Activated CD4-positive, alpha-beta memory T cell treated with anti-CD3 and anti-CD28 coated beads for 36 hours (primary cell): ENCODE data around the gene CDC42BPG. TPM values are rescaled to one million over a fixed set of nuclear protein-coding genes. Genes with fewer than 3 reads are reported as not detected.

Source experiments
- CTCF ChIA-PET: fragments of 350-600 bp; sonication (Branson Sonifier 250); formaldehyde crosslinking; loops from one replicate; lab custom pipeline; 2021; ENCODE audit warnings: antibody characterized with exemption, inconsistent platforms; lab: Charles Lee
- POLR2A ChIA-PET: fragments of 350-600 bp; sonication (Branson Sonifier 250); formaldehyde crosslinking; loops from one replicate; lab custom pipeline; 2021; ENCODE audit warnings: antibody characterized with exemption; lab: Charles Lee
- DNase-seq: peaks from one replicate; pipeline ENCODE4 v3.0.0-alpha.2; 2020
- H3K27ac Mint-ChIP-seq: one replicate; pipeline ENCODE4 v1.8.0; 2021; ENCODE audit warnings: mixed read lengths
- H3K27me3 Mint-ChIP-seq: one replicate; pipeline ENCODE4 v1.8.0; 2021; ENCODE audit warnings: mixed read lengths
- H3K36me3 Mint-ChIP-seq: one replicate; pipeline ENCODE4 v1.8.0; 2021; ENCODE audit warnings: mixed read lengths
- H3K4me1 Mint-ChIP-seq: one replicate; pipeline ENCODE4 v1.8.0; 2021; ENCODE audit warnings: low read depth, mixed read lengths
- H3K4me3 Mint-ChIP-seq: one replicate; pipeline ENCODE4 v1.8.0; 2021; ENCODE audit warnings: mild to moderate bottlenecking, mixed read lengths
- H3K9me3 Mint-ChIP-seq: one replicate; pipeline ENCODE4 v1.8.0; 2021; ENCODE audit warnings: mixed read lengths
- intact Hi-C: fragments of 100-400 bp; cut with micrococcal nuclease; formaldehyde crosslinking; loops from one replicate; pipeline ENCODE4 v1.15.1; 2023
- total RNA-seq, 2 experiments: library from RNA; stranded (reverse); gene quantifications; one replicate each; pipeline ENCODE4 v1.2.3, GENCODE V29; 2021

Gene CDC42BPG
- total RNA-seq, 2 experiments from 2014 or later, result 0.39 to 0.69 TPM

DNA sequence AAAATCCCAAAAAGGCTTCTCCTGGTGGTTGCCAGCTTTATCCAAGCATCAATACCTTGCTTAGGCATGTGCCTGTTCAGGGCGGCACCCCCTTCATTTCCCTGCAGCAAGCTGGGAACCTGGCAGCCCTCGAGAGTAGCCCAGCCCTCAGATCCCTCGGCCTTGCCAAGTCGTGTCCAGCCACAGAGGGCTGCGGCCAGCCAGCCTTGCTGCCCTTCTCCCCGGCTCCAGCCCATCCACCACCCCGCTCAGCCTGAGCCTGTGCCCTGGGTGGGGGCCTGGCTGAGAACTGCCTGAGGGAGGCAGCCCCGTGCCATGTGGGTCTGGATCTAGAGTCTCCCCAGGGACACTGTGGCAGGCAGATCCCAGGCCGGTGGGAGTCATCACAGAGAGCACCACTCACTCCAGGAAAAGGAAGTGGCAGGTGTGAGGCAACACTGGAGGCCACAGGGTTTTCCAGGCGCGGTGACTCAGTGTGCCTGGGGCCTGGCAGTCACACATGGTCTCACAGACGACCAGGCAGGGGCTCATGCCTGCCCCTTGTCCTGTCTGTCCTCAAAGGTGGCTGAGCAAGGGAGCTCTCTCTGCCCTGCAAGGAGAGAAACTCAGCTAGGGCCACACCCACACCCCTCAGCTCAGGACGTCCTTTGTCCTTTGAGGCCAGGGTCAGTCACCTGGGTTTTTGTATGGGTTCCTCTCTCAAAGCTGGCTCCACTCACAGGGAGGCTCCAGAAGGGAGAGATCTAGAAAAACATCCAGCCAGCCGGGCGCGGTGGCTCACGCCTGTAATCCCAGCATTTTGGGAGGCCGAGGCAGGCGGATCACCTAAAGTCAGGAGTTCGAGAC lies 12.2 kb upstream of the CDC42BPG start:
- DNase-seq, result peak; percentile 91
- H3K27me3 Mint-ChIP-seq, result no peaks in the 10 kb centered on the region
- peaks cover 65% of the 10 kb centered on the region for H3K36me3 Mint-ChIP-seq
- no peaks in the 10 kb centered on the region for H3K9me3 Mint-ChIP-seq
- H3K4me3 Mint-ChIP-seq, result peak overlapping the region; percentile 52
- ChIA-PET POLR2A (interaction anchor here (1.5 to 20.4 kb wide), 4 partner anchors 8 to 31 kb away, joined by 9 to 460 read pairs (median 39); partner anchors contain the start of gene EHD1), CTCF (interaction anchor here (14.8 to 29.1 kb wide), 3 partner anchors 6 to 30 kb away, joined by 328 to 1198 read pairs (median 328); partner anchors contain the start of genes CDC42BPG and EHD1)
- H3K4me1 Mint-ChIP-seq, result peaks cover 94% of the 10 kb centered on the region
- intact Hi-C loops, result loop anchor here (1.0 kb wide), 1 partner anchor 9 kb away; no protein-coding TSS in a partner anchor
- peak overlapping the region; percentile 79 for H3K27ac Mint-ChIP-seq

DNA sequence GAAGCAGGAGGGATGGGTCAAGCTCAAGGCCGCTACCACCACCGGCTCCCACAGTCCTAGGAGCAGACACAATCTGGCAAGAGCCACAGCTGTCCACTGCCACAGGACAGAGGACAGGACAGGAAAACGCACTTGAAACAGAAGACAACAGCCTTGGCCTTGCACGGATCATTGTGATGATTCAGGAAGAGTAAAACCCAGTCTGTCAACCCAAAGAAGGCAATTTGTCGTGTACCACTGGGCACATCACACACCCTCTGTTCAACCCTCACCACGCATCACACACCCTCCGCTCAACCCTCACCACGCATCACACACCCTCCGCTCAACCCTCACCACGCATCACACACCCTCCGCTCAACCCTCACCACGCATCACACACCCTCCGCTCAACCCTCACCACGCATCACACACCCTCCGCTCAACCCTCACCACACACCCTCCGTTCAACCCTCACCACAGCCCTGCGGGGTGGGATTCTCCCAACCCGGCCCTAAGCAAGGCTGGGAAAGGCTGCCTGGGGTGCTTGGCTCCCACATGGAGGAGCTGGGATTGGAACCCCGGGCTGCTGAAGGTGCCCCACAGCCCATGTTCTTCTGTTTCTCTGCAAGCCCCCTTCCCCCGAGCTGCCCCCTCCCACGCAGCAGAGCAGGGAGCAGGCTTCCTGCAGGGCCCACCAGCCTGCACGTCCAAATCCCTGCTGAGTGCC lies 11.3 kb upstream of the CDC42BPG start:
- DNase-seq, result no peak
- H3K4me1 Mint-ChIP-seq, result peaks cover 95% of the 10 kb centered on the region
- ChIA-PET CTCF (interaction anchor here (0.7 to 29.1 kb wide), 4 partner anchors 6 to 185 kb away, joined by 3 to 1198 read pairs (median 328); partner anchors contain the start of genes CDC42BPG, EHD1 and SAC3D1), POLR2A (interaction anchor here (1.5 to 20.4 kb wide), 5 partner anchors 9 to 32 kb away, joined by 9 to 460 read pairs (median 31); partner anchors contain the start of gene EHD1)
- peak overlapping the region; percentile 45 for H3K4me3 Mint-ChIP-seq
- H3K27me3 Mint-ChIP-seq, result no peaks in the 10 kb centered on the region
- intact Hi-C loops, result loop anchor here (1.0 kb wide), 1 partner anchor 10 kb away; no protein-coding TSS in a partner anchor
- H3K27ac Mint-ChIP-seq, result peak overlapping the region; percentile 79
- H3K9me3 Mint-ChIP-seq, result no peaks in the 10 kb centered on the region
- H3K36me3 Mint-ChIP-seq, result peaks cover 63% of the 10 kb centered on the region

DNA sequence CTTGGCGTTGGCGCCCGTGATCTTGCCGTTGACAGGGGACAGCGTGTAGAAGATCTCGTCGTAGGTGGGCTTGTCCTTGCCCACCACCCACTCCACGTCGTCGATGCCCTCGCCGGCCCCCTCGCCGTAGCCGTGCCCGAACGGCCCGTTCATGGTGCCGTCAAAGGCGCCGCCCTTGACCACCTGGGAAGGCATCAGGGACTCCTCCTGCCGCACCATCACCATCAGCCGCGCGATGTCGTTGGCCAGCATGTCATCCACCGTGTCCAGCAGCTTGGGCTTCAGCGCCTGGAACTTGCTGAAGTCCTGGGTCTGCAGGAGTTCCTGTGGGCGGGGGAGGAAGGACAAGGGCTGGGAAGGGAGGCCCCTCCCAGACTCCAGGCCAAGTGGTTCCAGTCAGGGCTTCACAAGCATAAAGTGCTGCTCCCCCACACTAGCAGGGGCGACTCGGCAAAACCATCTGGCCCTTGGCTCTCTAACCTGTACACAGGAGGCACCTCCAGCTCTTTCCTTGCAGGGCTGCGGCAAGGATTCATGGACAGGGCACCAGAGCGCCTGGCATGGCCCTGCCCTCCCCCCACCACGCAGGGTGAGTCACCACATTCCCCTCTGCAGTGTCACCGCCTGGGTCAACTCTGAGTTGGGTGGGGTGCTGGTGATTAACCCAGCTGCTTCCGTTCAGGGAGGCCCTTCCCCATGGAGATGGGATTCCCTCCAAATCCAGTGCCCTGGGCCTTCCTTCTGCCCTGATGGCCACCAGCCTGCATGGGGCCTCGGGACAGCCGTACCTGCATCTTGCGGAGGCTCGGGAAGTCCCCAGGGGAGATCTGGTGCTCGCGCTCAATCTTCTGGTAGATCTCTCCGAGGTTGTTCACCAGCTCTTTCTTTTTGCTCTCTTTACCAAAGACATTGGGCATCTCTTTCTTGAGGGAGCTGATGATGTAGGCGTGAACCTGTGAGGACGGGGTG lies 10.4 kb upstream of the CDC42BPG start:
- peaks cover 88% of the 10 kb centered on the region for H3K4me1 Mint-ChIP-seq
- no peaks in the 10 kb centered on the region for H3K27me3 Mint-ChIP-seq
- peak; percentile 75 for DNase-seq
- H3K36me3 Mint-ChIP-seq, result peaks cover 58% of the 10 kb centered on the region
- no peaks in the 10 kb centered on the region for H3K9me3 Mint-ChIP-seq
- intact Hi-C loops, result loop anchor here (5.0 kb wide), 1 partner anchor 477 kb away; the partner anchor contains the start of gene DPF2
- ChIA-PET POLR2A (interaction anchor here (6.3 to 20.4 kb wide), 3 partner anchors 10 to 24 kb away, joined by 31 to 460 read pairs (median 67); partner anchors contain the start of gene EHD1), CTCF (interaction anchor here (14.8 to 29.1 kb wide), 3 partner anchors 5 to 32 kb away, joined by 328 to 1198 read pairs (median 328); partner anchors contain the start of genes CDC42BPG and EHD1)
- peak overlapping the region; percentile 45 for H3K4me3 Mint-ChIP-seq
- H3K27ac Mint-ChIP-seq, result peak overlapping the region; percentile 79

DNA sequence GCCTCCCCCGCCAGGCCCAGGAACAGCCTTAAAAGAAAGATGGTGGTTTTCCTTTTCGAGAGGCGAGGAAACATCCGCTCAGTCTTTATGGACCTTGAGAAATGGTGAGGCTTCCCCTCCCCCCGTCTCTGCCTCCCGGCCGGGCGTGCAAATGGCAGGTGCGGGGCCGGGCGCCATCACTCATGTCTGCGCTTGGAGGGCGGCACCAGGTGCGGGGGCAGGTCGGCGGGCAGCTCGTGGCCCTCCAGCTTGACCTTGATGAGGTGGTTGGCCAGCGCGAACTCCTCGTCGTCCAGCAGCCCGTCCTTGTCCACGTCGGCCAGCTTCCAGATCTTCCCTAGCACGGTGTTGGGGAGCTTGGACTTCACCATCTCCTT lies 9.7 kb upstream of the CDC42BPG start:
- intact Hi-C loops, result loop anchor here (5.0 kb wide), 1 partner anchor 478 kb away; the partner anchor contains the start of gene DPF2
- Mint-ChIP-seq H3K27ac (peak overlapping the region; percentile 79), H3K36me3 (peaks cover 51% of the 10 kb centered on the region), H3K9me3 (no peaks in the 10 kb centered on the region), H3K4me3 (no peak overlapping the region), H3K27me3 (no peaks in the 10 kb centered on the region), H3K4me1 (peaks cover 88% of the 10 kb centered on the region)
- POLR2A ChIA-PET, result interaction anchor here (6.3 to 20.4 kb wide), 3 partner anchors 11 to 25 kb away, joined by 31 to 460 read pairs (median 67); partner anchors contain the start of gene EHD1
- no peak for DNase-seq
- CTCF ChIA-PET, result interaction anchor here (14.8 to 29.1 kb wide), 3 partner anchors 4 to 32 kb away, joined by 328 to 1198 read pairs (median 328); partner anchors contain the start of genes CDC42BPG and EHD1

DNA sequence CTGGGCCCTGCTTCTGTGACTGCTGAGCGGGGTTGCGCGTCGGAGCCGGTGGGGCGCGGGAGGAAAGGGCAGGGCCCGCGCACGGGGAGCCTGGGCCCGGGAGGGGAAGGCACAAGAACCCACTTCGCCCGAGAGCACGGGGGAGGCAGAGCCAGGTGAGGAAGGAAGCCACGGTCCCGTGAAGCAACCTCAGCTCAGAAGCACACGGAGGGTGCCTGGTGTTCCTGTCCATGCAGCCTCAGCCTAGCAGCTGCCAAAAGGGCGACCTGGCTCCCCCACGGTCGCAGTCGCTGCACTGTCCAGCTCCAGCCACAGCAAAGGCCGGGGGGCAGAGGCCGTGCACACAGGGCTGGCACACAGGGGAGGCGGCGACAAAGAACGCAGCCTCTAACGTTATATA lies 9.3 kb upstream of the CDC42BPG start:
- H3K4me3 Mint-ChIP-seq, result no peak overlapping the region
- H3K4me1 Mint-ChIP-seq, result peaks cover 88% of the 10 kb centered on the region
- peaks cover 47% of the 10 kb centered on the region for H3K36me3 Mint-ChIP-seq
- POLR2A ChIA-PET, result interaction anchor here (6.3 to 20.4 kb wide), 3 partner anchors 11 to 25 kb away, joined by 31 to 460 read pairs (median 67); partner anchors contain the start of gene EHD1
- DNase-seq, result no peak
- H3K27me3 Mint-ChIP-seq, result no peaks in the 10 kb centered on the region
- no peaks in the 10 kb centered on the region for H3K9me3 Mint-ChIP-seq
- intact Hi-C loops, result loop anchor here (5.0 kb wide), 1 partner anchor 479 kb away; the partner anchor contains the start of gene DPF2
- peak overlapping the region; percentile 69 for H3K27ac Mint-ChIP-seq
- CTCF ChIA-PET, result interaction anchor here (1.1 to 29.1 kb wide), 4 partner anchors 4 to 160 kb away, joined by 4 to 1198 read pairs (median 328); partner anchors contain the start of genes ARL2, CDC42BPG and EHD1

DNA sequence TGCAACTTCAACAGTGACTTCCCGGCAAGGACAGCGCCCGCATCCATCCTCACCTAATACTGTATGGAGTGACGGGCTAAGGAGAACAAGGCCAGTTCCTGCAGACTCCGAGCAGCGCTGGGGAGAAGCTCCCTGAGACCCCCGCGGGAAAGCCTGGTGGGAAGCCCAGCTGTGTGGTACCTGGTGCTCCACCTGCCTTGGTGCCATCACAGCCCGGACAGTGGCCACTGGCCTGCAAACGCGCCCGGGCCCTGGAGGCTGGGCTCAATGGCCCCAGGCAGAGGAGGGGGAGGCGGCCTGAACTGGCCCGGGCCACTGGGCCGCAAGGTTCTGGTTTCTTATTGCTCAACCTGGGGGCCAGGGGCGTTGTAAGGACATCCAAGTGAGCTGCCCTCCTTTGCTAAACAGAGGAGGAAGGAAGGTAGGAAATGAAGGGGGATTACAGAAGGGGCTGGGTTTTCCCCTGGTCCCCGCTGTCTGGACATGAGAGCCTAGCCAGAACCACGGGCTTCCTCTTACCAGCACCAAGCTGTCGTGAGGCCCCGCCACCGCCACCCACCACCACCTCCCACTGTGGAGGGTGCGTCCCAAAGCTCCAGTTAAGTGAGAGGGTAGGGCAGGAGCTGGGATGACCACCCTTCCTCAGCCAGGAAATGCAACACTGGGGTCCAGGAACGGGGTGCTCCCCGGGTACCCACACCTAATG lies 8.5 kb upstream of the CDC42BPG start:
- Mint-ChIP-seq H3K27ac (peak overlapping the region; percentile 76), H3K4me3 (no peak overlapping the region), H3K9me3 (no peaks in the 10 kb centered on the region), H3K36me3 (peaks cover 42% of the 10 kb centered on the region), H3K27me3 (no peaks in the 10 kb centered on the region), H3K4me1 (peaks cover 87% of the 10 kb centered on the region)
- ChIA-PET POLR2A (interaction anchor here (1.3 to 20.4 kb wide), 5 partner anchors 9 to 46 kb away, joined by 4 to 460 read pairs (median 31); partner anchors contain the start of gene EHD1), CTCF (interaction anchor here (1.1 to 29.1 kb wide), 4 partner anchors 3 to 161 kb away, joined by 4 to 1198 read pairs (median 328); partner anchors contain the start of genes ARL2, CDC42BPG and EHD1)
- intact Hi-C loops, result loop anchor here (5.0 kb wide), 1 partner anchor 479 kb away; the partner anchor contains the start of gene DPF2
- DNase-seq, result no peak

DNA sequence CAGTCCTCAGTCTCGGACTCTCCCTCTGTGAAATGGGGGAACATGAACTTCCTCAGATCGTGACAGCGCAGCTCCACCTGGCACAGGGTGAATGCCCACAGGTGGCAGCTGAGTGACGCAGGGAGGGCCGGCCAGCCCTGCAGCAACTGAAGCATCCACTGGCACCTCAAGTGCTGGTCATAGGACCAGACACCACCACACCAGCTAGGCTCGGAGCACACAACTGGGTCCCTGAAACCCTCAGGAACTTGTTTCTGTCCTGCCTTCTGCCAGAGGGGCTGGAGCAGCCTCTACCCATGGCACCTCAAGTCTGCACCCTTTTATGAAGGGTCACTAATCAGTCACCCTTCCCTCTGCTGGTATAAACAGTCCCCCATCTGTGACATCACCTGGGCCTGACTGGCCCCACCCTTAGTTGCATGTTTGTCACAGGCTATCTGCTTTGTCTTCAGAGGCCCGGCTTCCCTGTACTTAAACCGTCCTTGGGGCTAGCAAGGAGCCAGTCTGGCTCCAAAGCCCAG lies 7.4 kb upstream of the CDC42BPG start:
- ChIA-PET CTCF (interaction anchor here (1.0 to 29.1 kb wide), 3 partner anchors 10 to 116 kb away, joined by 3 to 1198 read pairs (median 328); partner anchors contain the start of gene EHD1), POLR2A (interaction anchor here (1.8 to 20.4 kb wide), 4 partner anchors 8 to 27 kb away, joined by 9 to 460 read pairs (median 49); partner anchors contain the start of gene EHD1)
- Mint-ChIP-seq H3K4me1 (peaks cover 87% of the 10 kb centered on the region), H3K36me3 (peaks cover 36% of the 10 kb centered on the region), H3K4me3 (peak overlapping the region; percentile 21), H3K9me3 (no peaks in the 10 kb centered on the region), H3K27me3 (no peaks in the 10 kb centered on the region), H3K27ac (peak overlapping the region; percentile 76)
- intact Hi-C loops, result loop anchor here (2.0 to 5.0 kb wide), 2 partner anchors 13 to 480 kb away; partner anchors contain the start of gene DPF2
- peak; percentile 51 for DNase-seq

DNA sequence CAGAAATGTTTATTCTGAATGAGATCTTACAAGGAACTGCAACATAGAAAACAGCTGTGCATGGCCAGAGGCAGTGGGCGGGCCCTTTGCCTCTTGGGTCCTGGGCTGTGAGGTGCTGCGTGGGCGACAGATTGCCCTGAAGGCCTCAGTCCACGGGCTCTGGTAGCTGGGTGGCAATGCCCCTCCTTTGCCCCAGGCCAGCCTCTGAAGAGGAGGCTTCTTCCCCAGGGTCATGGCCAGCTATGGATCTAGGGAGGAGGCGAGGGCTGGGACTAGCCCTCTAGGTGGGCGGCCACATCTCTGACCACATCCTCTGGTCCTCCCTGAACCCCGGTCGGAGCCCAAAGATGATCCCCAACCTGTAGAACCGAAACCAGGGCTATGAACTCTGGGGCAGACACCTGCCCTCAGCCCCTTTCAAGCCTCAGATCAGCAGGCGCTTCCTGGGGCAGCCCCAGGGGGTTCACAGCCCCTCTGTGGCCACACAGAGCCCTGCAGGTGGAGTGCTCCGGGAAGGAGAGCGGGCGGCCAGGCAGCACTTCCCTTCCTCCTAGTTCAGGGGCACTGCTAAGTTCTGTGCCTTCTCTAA lies 6.6 kb upstream of the CDC42BPG start:
- H3K4me1 Mint-ChIP-seq, result peaks cover 79% of the 10 kb centered on the region
- H3K36me3 Mint-ChIP-seq, result peaks cover 29% of the 10 kb centered on the region
- peak overlapping the region; percentile 76 for H3K27ac Mint-ChIP-seq
- H3K27me3 Mint-ChIP-seq, result no peaks in the 10 kb centered on the region
- POLR2A ChIA-PET, result interaction anchor here (0.9 to 20.4 kb wide), 5 partner anchors 8 to 43 kb away, joined by 3 to 460 read pairs (median 31); partner anchors contain the start of gene EHD1
- intact Hi-C loops, result loop anchor here (2.0 to 5.0 kb wide), 2 partner anchors 14 to 481 kb away; partner anchors contain the start of gene DPF2
- peak; percentile 82 for DNase-seq
- CTCF ChIA-PET, result interaction anchor here (0.6 to 29.1 kb wide), 5 partner anchors 11 to 163 kb away, joined by 3 to 1198 read pairs (median 56); partner anchors contain the start of genes ARL2 and EHD1
- H3K4me3 Mint-ChIP-seq, result peak overlapping the region; percentile 37
- H3K9me3 Mint-ChIP-seq, result no peaks in the 10 kb centered on the region
